Mesendoderm (in vitro differentiated cells): Measurements from ENCODE around the gene PTF1A.

ENCODE experiments used
- DNase-seq: peaks from one replicate; pipeline ENCODE4 v3.0.0; 2013
- H2AK5ac ChIP-seq: 2 replicates; pipeline ENCODE4 v1.6.1; 2013; ENCODE audit warnings: low read length, inconsistent platforms
- H2BK120ac ChIP-seq: 2 replicates; pipeline ENCODE4 v1.6.1; 2013; ENCODE audit warnings: low read depth, mild to moderate bottlenecking, low read length, moderate library complexity, mixed read lengths
- H2BK15ac ChIP-seq: replicated peaks from 2 replicates; pipeline ENCODE4 v1.6.1; 2013; ENCODE audit warnings: low read depth, mild to moderate bottlenecking, moderate library complexity
- H2BK5ac ChIP-seq: 2 replicates; pipeline ENCODE4 v1.6.1; 2013; ENCODE audit warnings: low read length, inconsistent platforms
- H3K18ac ChIP-seq: 2 replicates; pipeline ENCODE4 v1.6.1; 2013; ENCODE audit warnings: mild to moderate bottlenecking, low read length, mixed read lengths
- H3K23ac ChIP-seq: one replicate; pipeline ENCODE4 v1.6.1; 2013; ENCODE audit warnings: low read length
- H3K27ac ChIP-seq: 2 replicates; pipeline ENCODE4 v1.5.1; 2013; ENCODE audit warnings: low read depth, mild to moderate bottlenecking, inconsistent platforms, low read length, moderate library complexity
- H3K27me3 ChIP-seq: 2 replicates; pipeline ENCODE4 v1.6.1; 2013; ENCODE audit warnings: low read length, control low read depth, mild to moderate bottlenecking, inconsistent platforms; ENCODE audit not compliant: insufficient read depth, poor library complexity
- H3K36me3 ChIP-seq: 2 replicates; pipeline ENCODE4 v1.6.1; 2013; ENCODE audit warnings: low read length, inconsistent platforms; ENCODE audit not compliant: control insufficient read depth, insufficient read depth
- H3K4ac ChIP-seq: one replicate; pipeline ENCODE4 v1.6.1; 2013; ENCODE audit warnings: low read depth, mild to moderate bottlenecking, low read length, moderate library complexity
- H3K4me1 ChIP-seq: 2 replicates; pipeline ENCODE4 v1.6.1; 2013; ENCODE audit warnings: low read depth, low read length, inconsistent platforms; ENCODE audit not compliant: control insufficient read depth
- H3K4me2 ChIP-seq: 2 replicates; pipeline ENCODE4 v1.6.1; 2013; ENCODE audit warnings: low read length
- H3K4me3 ChIP-seq: 2 replicates; pipeline ENCODE4 v1.5.1; 2013; ENCODE audit warnings: mild to moderate bottlenecking, low read length
- H3K56ac ChIP-seq: one replicate; pipeline ENCODE4 v1.6.1; 2013; ENCODE audit warnings: low read length
- H3K79me1 ChIP-seq: 2 replicates; pipeline ENCODE4 v1.6.1; 2013; ENCODE audit warnings: low read length, inconsistent platforms
- H3K79me2 ChIP-seq: 2 replicates; pipeline ENCODE4 v1.6.1; 2013; ENCODE audit warnings: mild to moderate bottlenecking, low read length; ENCODE audit not compliant: control insufficient read depth, insufficient read depth
- H3K9ac ChIP-seq: 2 replicates; pipeline ENCODE4 v1.6.1; 2013; ENCODE audit warnings: low read length, inconsistent platforms
- H4K5ac ChIP-seq: one replicate; pipeline ENCODE4 v1.6.1; 2013; ENCODE audit warnings: low read length
- H4K8ac ChIP-seq: one replicate; pipeline ENCODE4 v1.6.1; 2013; ENCODE audit warnings: low read depth, mild to moderate bottlenecking, control low read depth, low read length, moderate library complexity
- WGBS: extraction: QIAGEN DNeasy Blood & Tissue Kit; methylation state at CpG from one replicate; pipeline ENCODE4 v1.1.7; 2013; ENCODE audit warnings: low lambda C conversion rate, missing lambda C conversion rate; ENCODE audit not compliant: insufficient coverage; ENCODE audit errors: extremely low coverage; 5-methylcytosine and 5-hydroxymethylcytosine counted together

PTF1A gene

DNA sequence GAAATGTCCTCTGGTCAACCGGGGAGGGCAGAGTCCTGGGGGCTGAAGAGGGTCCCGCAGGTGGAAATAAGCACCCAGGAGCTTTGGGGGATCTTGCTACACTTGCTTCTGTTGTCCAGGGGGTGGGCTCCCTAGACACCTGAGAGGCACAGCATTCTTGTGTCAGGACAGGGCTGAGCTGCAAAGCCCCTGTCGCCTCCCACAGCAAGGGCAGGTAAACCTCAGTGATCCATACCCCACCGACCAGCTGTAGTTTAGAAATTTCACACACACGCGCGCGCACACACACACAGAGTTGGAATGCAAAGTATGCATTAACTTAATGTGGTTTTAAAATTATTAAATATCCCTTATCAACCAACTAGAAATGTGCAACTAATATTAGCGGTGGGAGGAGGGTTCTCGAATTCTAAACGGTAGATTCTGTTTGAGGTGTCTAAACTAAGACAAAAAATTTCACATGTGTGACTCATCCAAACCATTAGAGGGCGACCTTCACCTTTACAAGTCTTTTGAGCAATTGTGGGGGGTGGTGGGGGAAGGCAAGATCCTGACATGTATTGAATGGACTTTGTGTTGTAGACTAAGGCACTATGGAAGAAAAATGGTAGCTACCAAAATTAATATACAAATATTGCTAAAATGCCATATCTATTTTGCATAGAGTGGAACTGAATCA, 34.3 kb upstream of the PTF1A start:
- no CpG with 5 or more reads among the region's 12 CpGs for WGBS
- no peak overlapping the region for H3K56ac ChIP-seq

DNA sequence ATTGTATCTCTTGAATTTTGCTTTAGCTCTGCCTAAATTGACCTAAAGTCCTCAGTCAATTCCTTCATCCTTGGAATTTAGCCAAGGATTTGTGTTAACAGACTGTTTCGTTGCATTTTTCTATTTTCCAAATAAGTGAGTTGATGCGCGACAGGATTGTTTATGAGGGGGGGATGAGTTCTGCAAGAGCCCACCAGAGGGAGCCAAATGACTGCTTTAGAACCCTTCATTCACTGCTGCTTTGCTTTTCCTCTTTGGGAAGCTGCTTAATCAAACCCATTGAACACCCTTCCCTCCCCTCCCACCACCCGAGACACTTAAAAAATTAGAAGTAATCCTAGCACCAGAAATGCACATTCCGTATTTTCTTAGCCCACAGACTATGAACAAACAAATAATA, 33.7 kb upstream of the PTF1A start:
- no peak overlapping the region for H3K23ac ChIP-seq
- no peak overlapping the region for H3K27ac ChIP-seq
- H3K79me1 ChIP-seq = no peaks in the 10 kb centered on the region
- H3K36me3 ChIP-seq = no peaks in the 10 kb centered on the region
- H3K4ac ChIP-seq = no peak overlapping the region
- H3K18ac ChIP-seq = no peak overlapping the region
- no peaks in the 10 kb centered on the region for H3K79me2 ChIP-seq
- no peak overlapping the region for H3K4me3 ChIP-seq
- no peak overlapping the region for H4K5ac ChIP-seq
- no CpG with 5 or more reads among the region's 5 CpGs for WGBS
- H4K8ac ChIP-seq = no peak overlapping the region
- H3K56ac ChIP-seq = no peak overlapping the region
- H3K4me1 ChIP-seq = no peaks in the 10 kb centered on the region
- peak; percentile 76 for DNase-seq
- H2AK5ac ChIP-seq = no peak overlapping the region
- no peak overlapping the region for H2BK120ac ChIP-seq
- no peak overlapping the region for H2BK15ac ChIP-seq
- H2BK5ac ChIP-seq = no peak overlapping the region
- no peaks in the 10 kb centered on the region for H3K27me3 ChIP-seq
- H3K9ac ChIP-seq = no peak overlapping the region
- H3K4me2 ChIP-seq = no peak overlapping the region

More for the DNA sequence above, 34.3 kb upstream of the PTF1A start:
- H3K27me3 ChIP-seq = no peaks in the 10 kb centered on the region
- no peak overlapping the region for H3K9ac ChIP-seq
- H3K36me3 ChIP-seq = no peaks in the 10 kb centered on the region
- H3K27ac ChIP-seq = no peak overlapping the region
- H3K18ac ChIP-seq = no peak overlapping the region
- H3K4me2 ChIP-seq = no peak overlapping the region
- no peak overlapping the region for H2AK5ac ChIP-seq
- no peaks in the 10 kb centered on the region for H3K79me2 ChIP-seq
- H3K4me1 ChIP-seq = no peaks in the 10 kb centered on the region
- no peak overlapping the region for H2BK15ac ChIP-seq
- H2BK120ac ChIP-seq = no peak overlapping the region
- no peak overlapping the region for H4K8ac ChIP-seq
- H3K79me1 ChIP-seq = no peaks in the 10 kb centered on the region
- peak; percentile 73 for DNase-seq
- no peak overlapping the region for H3K4ac ChIP-seq
- H2BK5ac ChIP-seq = no peak overlapping the region
- no peak overlapping the region for H3K23ac ChIP-seq
- H3K4me3 ChIP-seq = no peak overlapping the region
- no peak overlapping the region for H4K5ac ChIP-seq

DNA sequence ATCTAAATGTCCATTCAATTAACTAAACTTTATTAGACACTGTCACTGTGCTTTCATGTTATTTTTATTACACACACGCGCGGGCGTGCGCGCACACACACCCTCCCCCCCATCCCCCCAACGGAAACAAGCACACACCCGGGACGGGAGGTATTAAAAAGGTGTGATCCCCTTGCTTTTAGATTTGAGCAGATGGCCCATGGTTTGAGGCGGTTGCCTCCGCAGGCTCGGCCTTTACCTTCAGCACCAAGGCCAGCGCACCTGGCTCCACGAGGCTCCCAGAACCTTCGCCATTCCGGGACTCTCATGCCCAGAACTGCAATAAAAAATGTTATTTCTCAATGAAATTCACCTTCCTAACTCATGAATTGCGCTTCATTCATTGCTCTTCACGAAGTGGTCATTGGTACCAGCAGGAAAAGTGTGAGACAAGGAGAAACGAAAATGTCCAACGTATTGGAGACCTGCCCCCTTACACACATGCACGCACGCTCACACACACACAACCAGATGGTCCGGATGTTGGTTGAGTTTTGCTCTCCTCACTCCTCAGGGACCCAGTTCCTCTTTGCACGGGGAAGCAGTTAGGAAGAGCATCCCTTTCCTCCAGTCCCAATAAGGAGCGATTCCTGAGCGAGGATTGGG, 20.8 kb upstream of the PTF1A start:
- H3K23ac ChIP-seq = no peak overlapping the region
- H3K4me1 ChIP-seq = no peaks in the 10 kb centered on the region
- no peak overlapping the region for H3K18ac ChIP-seq
- H3K56ac ChIP-seq = no peak overlapping the region
- no peaks in the 10 kb centered on the region for H3K79me1 ChIP-seq
- no peak overlapping the region for H3K4ac ChIP-seq
- no peak overlapping the region for H3K27ac ChIP-seq
- no CpG with 5 or more reads among the region's 26 CpGs for WGBS
- DNase-seq = peak; percentile 65
- no peak overlapping the region for H3K4me3 ChIP-seq
- no peaks in the 10 kb centered on the region for H3K36me3 ChIP-seq
- H4K8ac ChIP-seq = no peak overlapping the region
- H2BK15ac ChIP-seq = no peak overlapping the region
- H2BK120ac ChIP-seq = no peak overlapping the region
- H3K27me3 ChIP-seq = peaks cover 57% of the 10 kb centered on the region
- H2BK5ac ChIP-seq = no peak overlapping the region
- H2AK5ac ChIP-seq = no peak overlapping the region
- no peak overlapping the region for H4K5ac ChIP-seq
- no peak overlapping the region for H3K4me2 ChIP-seq
- H3K9ac ChIP-seq = no peak overlapping the region
- no peaks in the 10 kb centered on the region for H3K79me2 ChIP-seq

DNA sequence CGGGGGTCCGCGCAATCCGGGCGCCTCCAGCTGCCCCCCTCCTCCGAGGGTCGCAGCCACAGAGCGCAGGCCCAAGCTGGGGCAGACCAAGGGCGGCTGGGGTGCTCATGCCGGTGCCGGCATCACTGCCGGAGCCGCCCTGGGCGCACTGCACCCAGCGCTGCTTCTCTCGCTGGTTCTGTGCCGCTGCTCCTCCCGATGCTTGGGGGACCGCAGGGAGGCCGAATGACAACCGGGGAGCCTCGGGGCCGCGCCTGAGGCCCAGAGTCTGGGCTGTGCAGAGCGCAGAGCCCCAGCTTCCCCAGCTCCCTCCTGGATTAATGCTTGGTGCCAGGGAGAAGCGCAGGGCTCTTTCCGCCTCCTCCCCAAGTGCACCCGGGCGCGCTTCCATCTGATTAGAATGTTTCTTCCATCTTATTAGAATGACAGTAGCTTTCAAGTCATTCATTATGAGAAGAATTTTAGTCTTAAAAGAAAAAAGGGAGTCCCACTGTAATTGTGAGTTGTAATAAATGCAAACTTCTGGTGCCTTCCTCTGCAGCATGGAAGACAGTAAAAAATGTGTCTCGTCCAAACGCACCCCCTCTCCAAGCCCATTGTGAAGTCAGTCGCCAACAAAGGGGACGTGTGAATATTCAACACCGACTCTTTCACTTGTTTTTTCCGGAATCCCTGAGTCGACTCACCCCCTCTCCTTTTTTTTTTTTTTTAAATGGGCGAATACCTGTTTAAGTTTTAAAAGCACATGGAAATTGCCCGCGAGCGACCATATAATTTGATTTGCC, 19.5 kb upstream of the PTF1A start:
- no CpG with 5 or more reads among the region's 41 CpGs for WGBS
- no peak overlapping the region for H3K56ac ChIP-seq
- H3K79me2 ChIP-seq = no peaks in the 10 kb centered on the region

DNA sequence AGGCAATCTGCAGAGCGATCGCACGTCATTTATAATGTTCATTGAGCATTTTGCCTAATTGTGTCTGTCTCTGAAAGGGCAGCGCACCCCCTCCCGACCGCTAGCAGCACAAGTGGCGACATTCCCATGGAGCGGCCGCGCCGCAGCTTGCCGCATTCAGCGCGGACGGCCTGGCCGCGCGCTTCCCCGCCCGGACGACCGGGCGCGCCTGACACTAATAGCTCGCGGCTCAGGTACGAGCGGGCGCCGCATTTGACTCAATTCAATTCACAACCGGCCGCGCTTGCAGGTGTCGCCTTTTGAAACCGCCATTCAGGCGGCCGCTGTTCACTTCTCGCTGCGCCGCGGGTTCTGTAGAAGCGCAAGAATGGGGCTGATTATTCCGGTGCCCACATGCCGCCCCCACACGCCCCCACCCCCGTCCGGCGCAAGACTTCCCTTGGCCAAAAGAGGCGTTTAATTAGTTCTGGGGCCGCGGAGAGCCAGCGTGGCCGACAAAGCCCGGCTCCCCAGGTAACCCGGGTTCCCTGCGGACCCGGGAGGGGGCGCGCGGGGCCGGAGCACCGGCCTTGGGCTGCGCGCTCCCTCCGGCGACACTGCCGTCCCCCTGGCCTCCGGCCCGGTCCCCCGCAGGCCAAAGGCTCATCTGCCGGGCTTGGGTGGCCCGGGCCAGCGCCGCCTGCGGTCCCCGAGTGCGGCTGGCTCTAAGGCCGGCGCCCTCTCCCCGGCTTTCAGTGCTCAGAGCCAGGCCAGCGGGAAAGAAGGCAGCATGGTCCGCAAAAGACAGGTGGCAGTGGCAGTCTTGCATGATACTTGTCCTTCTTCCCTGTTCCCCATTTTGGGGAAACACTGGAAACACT, 18.7 kb upstream of the PTF1A start:
- Histone ChIP-seq H2BK120ac (no peak overlapping the region), H3K18ac (no peak overlapping the region), H3K79me1 (no peaks in the 10 kb centered on the region), H3K4me1 (no peaks in the 10 kb centered on the region), H3K4me3 (no peak overlapping the region), H3K27me3 (peaks cover 69% of the 10 kb centered on the region), H2BK5ac (no peak overlapping the region), H3K56ac (no peak overlapping the region), H4K5ac (no peak overlapping the region), H3K4me2 (peak overlapping the region; percentile 56), H3K23ac (no peak overlapping the region), H3K9ac (no peak overlapping the region), H3K4ac (no peak overlapping the region), H3K27ac (no peak overlapping the region), H3K79me2 (no peaks in the 10 kb centered on the region), H3K36me3 (no peaks in the 10 kb centered on the region), H4K8ac (no peak overlapping the region), H2BK15ac (no peak overlapping the region), H2AK5ac (no peak overlapping the region)
- DNase-seq = peak; percentile 58
- WGBS = no CpG with 5 or more reads among the region's 82 CpGs

More for the DNA sequence above, 19.5 kb upstream of the PTF1A start:
- Histone ChIP-seq H3K4ac (no peak overlapping the region), H2BK15ac (no peak overlapping the region), H3K18ac (no peak overlapping the region), H3K27ac (no peak overlapping the region), H4K8ac (no peak overlapping the region), H3K9ac (no peak overlapping the region), H4K5ac (no peak overlapping the region), H3K23ac (no peak overlapping the region), H3K4me2 (no peak overlapping the region), H2AK5ac (no peak overlapping the region), H2BK5ac (no peak overlapping the region), H2BK120ac (no peak overlapping the region), H3K79me1 (no peaks in the 10 kb centered on the region), H3K27me3 (peaks cover 66% of the 10 kb centered on the region), H3K4me1 (no peaks in the 10 kb centered on the region), H3K4me3 (no peak overlapping the region), H3K36me3 (no peaks in the 10 kb centered on the region)
- DNase-seq = no peak
